HepG2 (cell line): ENCODE data around the gene TGM2. TPM values are rescaled to one million over a fixed set of nuclear protein-coding genes. Genes with fewer than 3 reads are reported as not detected.

ENCODE experiments used
- ARNT ChIP-seq: fragments of 450-650 bp; IDR thresholded peaks from 2 replicates; pipeline ENCODE4 v1.6.1; 2017
- CC2D1A ChIP-seq: sonication (generic); formaldehyde crosslinking; IDR thresholded peaks from 2 replicates; pipeline ENCODE4 v1.8.1; 2023; ENCODE audit warnings: mild to moderate bottlenecking, missing genetic modification reagents
- FOXK2 ChIP-seq: fragments of 450-650 bp; IDR thresholded peaks from 2 replicates; pipeline ENCODE4 v1.6.1; 2016
- HNF1B ChIP-seq: sonication (generic); formaldehyde crosslinking; IDR thresholded peaks from 2 replicates; pipeline ENCODE4 v1.5.1; 2020; ENCODE audit warnings: mild to moderate bottlenecking, moderate library complexity, missing genetic modification reagents
- HNRNPK ChIP-seq: fragments of 200-400 bp; formaldehyde crosslinking; IDR thresholded peaks from 2 replicates; pipeline ENCODE4 v1.6.1; 2018; ENCODE audit warnings: low read length, low read depth, moderate library complexity, mild to moderate bottlenecking; ENCODE audit not compliant: poor library complexity, severe bottlenecking
- PCBP2 ChIP-seq: fragments of 200-400 bp; formaldehyde crosslinking; optimal IDR thresholded peaks from 2 replicates; pipeline ENCODE3; 2018; ENCODE audit warnings: low read length, low read depth; ENCODE audit not compliant: poor library complexity, severe bottlenecking
- PPARG ChIP-seq: conservative IDR thresholded peaks from 2 replicates; pipeline ENCODE4 v1.6.1; 2016; ENCODE audit warnings: missing biosample characterization, missing genetic modification reagents
- ZFP36L1 ChIP-seq: sonication (generic); formaldehyde crosslinking; IDR thresholded peaks from 2 replicates; pipeline ENCODE4 v1.8.0; 2022; ENCODE audit warnings: mild to moderate bottlenecking, missing genetic modification reagents, moderate library complexity
- ZNF282 ChIP-seq: fragments of 450-650 bp; IDR thresholded peaks from 2 replicates; pipeline ENCODE4 v1.6.1; 2018; ENCODE audit not compliant: partially characterized antibody
- ZNF34 ChIP-seq: sonication (generic); formaldehyde crosslinking; IDR thresholded peaks from 2 replicates; pipeline ENCODE4 v1.4.0; 2020; ENCODE audit warnings: mild to moderate bottlenecking, missing genetic modification reagents, borderline replicate concordance
- ZNF512 ChIP-seq: sonication (generic); formaldehyde crosslinking; IDR thresholded peaks from 2 replicates; pipeline ENCODE4 v1.4.0; 2020; ENCODE audit warnings: mild to moderate bottlenecking, missing genetic modification reagents
- ZNF607 ChIP-seq: sonication (generic); formaldehyde crosslinking; IDR thresholded peaks from 2 replicates; pipeline ENCODE4 v1.5.1; 2020; ENCODE audit warnings: missing genetic modification reagents, mild to moderate bottlenecking, borderline replicate concordance
- ZNF724P ChIP-seq: sonication (generic); formaldehyde crosslinking; IDR thresholded peaks from 2 replicates; pipeline ENCODE4 v1.8.0; 2022; ENCODE audit warnings: missing genetic modification reagents, borderline replicate concordance
- ZNF800 ChIP-seq: sonication (generic); formaldehyde crosslinking; IDR thresholded peaks from 2 replicates; pipeline ENCODE4 v1.4.0; 2020; ENCODE audit warnings: missing genetic modification reagents
- polyA plus RNA-seq, 8 experiments: library from polyadenylated mRNA; depleted of rRNA in 3 of 8; stranded (reverse) in 7 of 8; unstranded in 1 of 8; fragments of >200 nt; fragmentation: Illumina TruSeq in 4 of 8; extraction: Trizol in 4 of 8; gene quantifications; 2 replicates each; pipeline versions ENCODE4 v1.2.1 to v1.2.3, GENCODE V29; 2011 to 2016; ENCODE audit warnings: low read depth in 4 of 8, missing spikeins in 1 of 8, mixed read lengths in 1 of 8; ENCODE audit not compliant: insufficient read depth in 1 of 8
- total RNA-seq, 5 experiments: library from RNA; depleted of rRNA; stranded (reverse); fragments of >200 nt; fragmentation: Illumina TruSeq; extraction: Trizol; gene quantifications; 2 replicates each; pipeline ENCODE4 v1.2.3, GENCODE V29; 2016; ENCODE audit warnings: low read depth in 1 of 5

The TGM2 gene
- total and polyA plus RNA-seq, 2 of the 13 experiments (the other 11 are each of a cell fraction or from before 2014, with no cell fraction given): 4.2 to 46.4 TPM

GRCh38 chr20:38111366-38112232 lies 53.5 kb downstream of the TGM2 start (continued):
- TF ChIP-seq ZNF800 (CRISPR knock-in tag) (no peak), ZNF34 (CRISPR knock-in tag) (no peak), HNRNPK (peak; percentile 83), PCBP2 (peak; percentile 91), PPARG (no peak), CC2D1A (CRISPR knock-in tag) (no peak), HNF1B (no peak), ZNF512 (CRISPR knock-in tag) (0 out of 2 replicates have a peak, but pooled peaks have one; percentile 87), FOXK2 (peak; percentile 43; the same call in 1 of the 2 replicates), ZNF282 (no peak), ZNF607 (CRISPR knock-in tag) (no peak), ZFP36L1 (no peak), ZNF724P (CRISPR knock-in tag) (0 out of 2 replicates have a peak, but pooled peaks have one; percentile 19), ARNT (0 out of 2 replicates have a peak, but pooled peaks have one; percentile 74)
